A673 (cell line): ENCODE measurements around the gene SLAMF7.

Experiments
- CTCF ChIP-seq: fragments of 300-800, 200-600 bp; sonication (generic); conservative IDR thresholded peaks from 2 replicates; pipeline ENCODE4 v1.5.1; 2017; ENCODE audit warnings: low read depth, mild to moderate bottlenecking, antibody characterized with exemption, low read length, moderate library complexity, mixed read lengths
- EZH2 ChIP-seq: fragments of 200-600 bp; sonication (generic); IDR thresholded peaks from 2 replicates; pipeline ENCODE4 v1.6.1; 2017; ENCODE audit warnings: borderline replicate concordance, low read depth, mild to moderate bottlenecking, mixed read lengths, antibody characterized with exemption, low read length; ENCODE audit not compliant: poor library complexity, severe bottlenecking

- TF ChIP-seq CTCF (no peak), EZH2 (no peak)
Observed at GRCh38 chr1:160799641-160800040, 60.6 kb downstream of the SLAMF7 start.
